ENCODE data around the gene OSBPL6.

The OSBPL6 gene

DNA sequence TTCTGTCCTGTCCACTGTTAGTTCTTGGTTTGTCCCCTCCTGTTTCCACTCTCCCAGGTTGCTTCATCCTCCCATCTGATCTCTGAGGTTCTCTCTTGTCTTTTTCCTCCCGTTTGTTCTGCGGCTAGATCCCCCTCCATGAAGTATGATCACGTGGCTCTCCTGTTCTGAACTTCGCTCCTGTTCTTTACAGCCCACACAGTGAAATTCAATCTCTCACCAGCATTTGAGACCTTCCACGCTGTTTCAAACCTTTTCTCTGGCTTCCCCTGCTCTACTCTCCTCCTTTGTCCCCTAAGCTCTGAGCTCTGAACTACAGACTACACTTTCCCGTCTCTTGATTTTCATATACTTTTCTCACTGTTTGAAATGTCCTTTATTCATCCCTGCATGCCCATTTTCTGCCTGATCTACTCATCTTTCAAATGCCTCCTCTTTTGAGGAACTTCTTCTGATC lies 83.5 kb downstream of the OSBPL6 start:
- DNase-seq = no peak

DNA sequence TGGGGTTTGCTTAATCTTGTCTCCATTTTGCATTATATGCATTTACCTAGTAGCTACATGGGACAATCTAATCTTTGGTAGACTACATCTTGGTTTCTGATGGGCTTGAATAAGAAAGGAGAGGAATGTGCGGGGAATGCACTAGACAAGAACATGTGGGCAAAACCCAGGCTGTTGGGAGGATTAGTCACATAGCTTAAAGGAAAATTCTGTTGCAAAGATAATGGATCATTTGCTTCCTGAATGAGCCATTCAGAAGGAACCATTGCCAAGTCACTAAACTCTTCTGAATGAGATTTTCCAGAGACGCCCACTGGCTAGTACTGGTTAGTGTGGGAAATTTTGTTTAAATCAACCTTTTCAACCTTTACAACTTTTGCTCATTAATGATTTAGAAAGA lies 84.8 kb downstream of the OSBPL6 start:
- DNase-seq = no peak

DNA sequence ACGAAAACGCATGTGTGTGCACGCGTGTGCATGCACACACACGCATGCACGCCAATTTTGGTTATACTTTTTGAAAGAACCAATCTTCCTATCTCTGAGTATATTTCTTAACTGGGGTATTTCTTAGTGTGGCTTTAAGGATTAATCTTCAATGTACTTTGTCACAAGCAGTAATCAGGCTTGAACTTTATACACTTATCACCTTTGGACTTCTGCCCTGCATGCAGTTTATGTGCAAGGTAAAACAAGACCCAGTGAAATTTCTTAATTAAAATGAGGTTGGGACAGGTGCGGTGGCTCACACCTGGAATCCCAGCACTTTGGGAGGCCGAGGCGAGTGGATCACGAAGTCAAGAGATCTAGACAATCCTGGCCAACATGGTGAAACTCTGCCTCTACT lies 85.3 kb downstream of the OSBPL6 start:
- no peak for DNase-seq

DNA sequence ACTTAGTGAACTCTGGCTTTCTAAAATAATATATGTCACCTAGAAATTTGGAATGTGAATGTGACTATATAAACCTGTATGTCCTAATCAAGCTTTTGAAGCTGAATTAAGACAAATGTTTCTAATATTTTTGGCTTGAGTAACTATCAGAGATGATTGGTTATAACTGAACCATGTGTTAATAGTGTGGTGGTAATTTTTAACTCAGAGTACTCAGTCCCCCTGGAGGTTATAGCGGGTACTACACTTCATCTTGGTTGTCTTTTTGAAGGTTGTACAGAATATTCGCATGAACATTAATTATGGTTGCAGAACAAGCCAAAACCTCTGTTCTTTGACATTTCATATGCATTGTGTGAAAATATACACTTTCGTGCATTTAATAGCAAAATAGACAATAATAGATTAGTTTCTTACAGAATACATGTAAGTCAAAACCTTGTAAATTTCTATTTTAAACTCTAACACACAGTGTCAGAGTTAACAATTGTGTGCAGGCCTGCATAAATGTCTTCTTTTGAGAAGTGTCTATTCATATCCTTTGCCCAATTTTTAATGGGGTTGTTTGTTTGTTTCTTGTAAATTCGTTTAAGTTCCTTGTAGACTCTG lies 86.0 kb downstream of the OSBPL6 start:
- DNase-seq = peak; percentile 9

DNA sequence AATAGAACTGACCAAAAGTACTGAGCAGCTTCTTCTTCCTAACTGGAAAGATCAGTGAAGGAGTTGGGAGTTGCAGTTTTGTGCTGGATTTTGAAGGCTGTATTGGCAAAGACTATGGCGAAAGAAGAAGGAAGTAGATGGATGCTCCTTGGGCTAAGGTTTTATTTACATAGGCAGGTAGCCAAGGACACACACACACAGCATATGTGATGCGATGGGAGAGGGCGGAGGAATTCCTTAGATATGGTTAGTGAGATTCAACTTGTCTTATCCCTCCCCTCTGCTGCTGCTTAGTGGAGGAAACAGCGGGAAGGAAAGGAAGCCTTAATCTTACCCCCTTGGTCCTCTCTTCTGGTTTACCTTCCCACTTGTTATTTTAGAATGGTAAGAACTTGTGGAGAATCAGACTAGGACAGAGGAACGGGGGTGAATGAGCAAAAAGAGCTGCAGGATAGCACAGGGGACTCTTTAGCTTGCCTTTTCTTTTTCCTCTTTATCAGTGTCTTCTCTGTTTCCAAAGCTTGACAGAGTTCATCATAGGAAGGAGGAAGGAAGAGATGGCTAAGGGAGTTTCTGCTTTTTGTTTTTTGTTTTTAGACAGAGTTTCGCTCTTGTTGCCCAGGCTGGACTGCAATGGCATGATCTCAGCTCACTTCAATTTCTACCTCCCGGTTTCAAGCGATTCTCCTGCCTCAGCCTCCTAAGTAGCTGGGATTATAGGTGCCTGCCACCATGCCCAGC lies 87.9 kb downstream of the OSBPL6 start:
- no peak for DNase-seq

GRCh38 chr2:178283341-178283918 lies 89.1 kb downstream of the OSBPL6 start:
- no peak for DNase-seq

DNA sequence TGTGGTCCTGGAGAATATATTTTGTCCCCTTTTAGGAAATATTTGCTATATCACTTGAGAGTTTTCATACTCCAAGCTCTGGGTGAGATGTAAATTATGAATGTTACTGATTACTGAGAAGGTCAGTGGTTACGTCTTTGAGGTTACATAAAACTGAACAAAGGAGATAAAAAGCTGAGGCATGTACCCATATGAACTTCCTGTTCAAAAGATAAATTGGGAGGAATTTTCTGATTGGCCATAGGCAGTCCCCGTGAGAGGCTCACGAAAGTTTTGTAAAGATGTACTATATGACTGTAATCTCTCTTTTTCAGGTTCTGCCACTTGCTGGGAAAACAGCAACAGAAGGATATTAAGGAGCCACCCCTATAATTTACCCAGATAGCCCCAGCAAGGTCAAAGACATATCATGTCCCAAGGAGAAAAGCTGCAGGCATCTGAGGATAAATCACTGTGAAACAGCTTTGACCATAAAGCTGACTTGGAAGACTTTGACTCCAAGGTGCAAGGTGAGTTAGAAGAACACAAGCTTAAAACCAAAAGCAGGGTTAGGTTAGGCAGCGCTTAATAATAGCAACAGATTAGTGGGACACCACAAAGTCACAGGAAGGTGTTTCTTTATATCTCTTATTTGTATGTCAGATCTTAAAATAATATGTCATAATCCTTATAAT lies 90.4 kb downstream of the OSBPL6 start:
- no peak for DNase-seq

DNA sequence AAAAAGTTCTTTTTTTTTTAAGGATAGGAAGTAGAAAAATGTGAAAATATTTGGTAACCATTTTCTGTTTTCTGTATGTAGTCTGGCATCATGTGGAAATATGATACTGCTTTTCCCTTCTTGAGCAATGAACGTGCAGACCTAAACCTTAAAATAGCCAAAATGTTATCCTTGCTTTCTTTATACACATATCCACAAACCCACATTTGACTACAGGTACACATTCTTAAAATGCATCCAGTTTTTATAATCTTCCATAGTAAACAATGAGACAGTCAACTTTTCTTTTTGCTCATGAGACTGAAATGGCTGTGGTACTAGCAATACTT lies 90.9 kb downstream of the OSBPL6 start:
- no peak for DNase-seq

DNA sequence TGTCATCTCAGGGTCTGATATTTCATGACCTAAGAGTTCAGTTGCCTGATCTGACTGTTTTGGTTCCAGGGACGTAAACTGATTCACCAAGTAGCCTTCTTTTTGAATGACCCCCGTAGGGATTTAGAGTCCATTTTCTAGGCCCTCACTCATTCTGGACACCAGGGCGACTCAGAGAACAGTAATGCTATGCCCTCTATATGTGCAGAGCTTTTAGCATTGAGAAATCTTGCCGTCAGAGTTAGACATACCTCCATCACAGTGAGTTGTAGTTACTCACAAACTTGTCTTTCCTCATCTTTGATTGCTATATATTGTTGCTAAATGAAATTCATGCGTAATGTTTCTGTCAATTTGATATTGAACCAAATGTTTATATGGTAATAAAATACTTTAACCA lies 92.3 kb downstream of the OSBPL6 start:
- DNase-seq = no peak

DNA sequence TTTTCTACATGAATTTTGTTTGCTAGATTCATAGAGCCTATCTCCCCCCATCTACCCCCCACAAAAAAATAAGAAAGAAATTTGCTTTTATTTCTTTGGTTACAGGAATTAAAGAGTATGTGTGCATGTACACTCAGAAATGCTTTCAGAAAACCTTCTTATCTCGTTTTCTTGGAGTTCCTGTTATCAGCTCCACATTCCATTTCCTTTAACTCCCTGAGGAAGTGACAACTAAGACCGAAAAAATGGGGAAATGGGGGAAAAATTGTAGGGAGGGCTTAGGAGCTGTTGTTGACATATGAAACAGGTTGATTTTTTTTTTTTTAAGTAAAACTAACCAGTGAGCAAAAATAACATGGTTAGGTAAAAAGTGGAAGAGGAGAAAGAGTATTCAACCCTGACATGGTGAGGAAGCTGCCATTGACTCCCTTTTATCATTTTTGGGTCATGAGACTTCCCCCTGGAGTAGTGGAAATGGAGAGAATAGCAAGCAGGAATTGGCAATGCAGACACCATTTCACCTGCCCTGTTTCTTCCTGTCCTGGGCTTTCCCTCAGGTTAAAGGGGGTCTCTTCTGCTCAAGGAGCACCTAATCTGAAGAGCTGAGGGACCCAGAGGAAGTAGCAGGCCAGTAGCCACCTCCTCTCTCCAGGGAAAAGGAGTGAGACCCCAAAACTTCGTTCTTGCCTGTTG lies 93.5 kb downstream of the OSBPL6 start:
- DNase-seq = no peak

DNA sequence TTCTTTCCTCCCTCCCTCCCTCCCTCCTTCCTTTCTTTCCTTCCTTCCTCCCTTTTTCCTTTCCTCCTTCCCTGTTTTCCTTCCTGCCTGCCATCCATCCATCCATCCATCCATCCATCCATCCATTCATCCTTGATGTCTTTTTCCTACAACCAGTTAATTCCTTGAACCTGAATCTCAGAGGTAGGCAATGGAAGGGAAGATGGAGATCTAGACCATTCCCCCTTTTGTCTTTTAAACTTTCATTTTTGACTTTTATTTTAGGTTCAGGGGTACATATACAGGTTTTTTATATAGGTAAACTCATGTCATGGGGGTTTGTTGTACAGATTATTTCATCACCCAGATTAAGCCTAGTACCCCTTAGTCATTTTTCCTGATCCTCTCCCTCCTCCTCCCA lies 97.4 kb downstream of the OSBPL6 start:
- DNase-seq = no peak

DNA sequence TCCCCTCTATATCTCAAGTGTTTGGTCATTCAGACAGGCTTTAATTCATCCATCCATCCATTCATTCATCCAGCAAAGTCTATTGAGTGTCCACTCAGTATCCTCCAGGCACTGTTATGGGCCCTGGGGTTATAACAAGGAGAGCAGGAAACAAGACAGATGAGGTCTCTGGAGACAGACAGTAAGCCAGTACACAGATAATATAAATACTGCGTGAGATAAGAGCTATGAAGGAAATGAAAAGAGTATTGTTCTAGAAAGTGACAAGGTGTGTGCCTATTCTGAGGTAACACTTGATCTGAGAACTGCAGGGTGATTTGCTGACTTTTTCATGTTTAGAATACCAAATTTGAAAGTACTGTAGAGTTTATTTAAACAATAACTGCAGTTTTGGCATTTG lies 98.3 kb downstream of the OSBPL6 start:
- DNase-seq = no peak

DNA sequence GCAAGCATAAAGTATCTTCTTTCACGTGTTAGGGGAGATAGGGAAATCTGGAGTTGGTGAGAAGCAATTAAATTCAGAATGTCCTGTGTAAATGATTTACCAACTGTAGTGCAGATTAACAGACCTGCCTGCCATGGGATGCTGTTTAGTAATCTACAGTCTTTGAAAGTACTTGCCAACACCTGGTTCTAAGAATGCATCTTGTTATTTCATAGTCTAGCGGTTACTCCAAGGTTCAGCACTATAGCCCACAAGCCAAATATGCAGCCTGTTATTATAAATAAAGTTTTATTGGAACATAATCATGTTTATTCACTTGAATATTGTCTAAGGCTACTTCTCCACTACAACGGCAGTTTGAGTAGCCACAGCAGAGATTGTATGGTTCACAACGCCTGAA lies 100.8 kb downstream of the OSBPL6 start:
- no peak for DNase-seq

GRCh38 chr2:178295906-178296305 lies 101.6 kb downstream of the OSBPL6 start:
- DNase-seq = no peak

DNA sequence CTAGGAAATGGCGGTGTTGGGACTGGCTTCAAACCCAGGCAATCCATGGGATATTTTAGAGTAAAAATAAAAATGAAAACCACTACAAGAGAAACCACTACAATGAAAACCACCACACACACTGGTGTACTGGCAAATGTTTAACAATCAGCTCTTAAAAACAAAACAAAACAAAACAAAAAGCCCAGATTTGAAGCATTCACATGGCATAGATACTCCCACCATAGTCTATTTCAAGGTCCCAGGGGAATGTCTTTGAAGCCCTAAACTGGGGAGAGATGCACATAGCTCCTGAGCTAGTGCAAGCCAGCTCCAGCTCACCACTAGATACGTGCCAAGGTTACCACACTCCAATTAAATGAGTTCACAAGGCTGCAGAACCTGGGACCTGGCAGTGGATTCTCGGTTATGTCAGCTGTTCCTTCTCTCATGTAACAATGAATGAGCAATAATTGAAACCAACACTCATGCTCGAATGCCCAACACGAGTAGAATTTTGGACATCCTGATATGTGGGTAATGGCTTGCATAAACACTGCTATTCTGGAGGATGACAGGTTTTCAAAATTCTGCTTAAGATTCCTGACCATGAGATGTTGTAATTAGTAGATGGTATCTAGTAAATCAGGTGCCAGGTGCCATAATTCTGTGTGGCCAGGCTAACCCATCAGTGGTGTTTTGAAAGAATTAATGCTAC lies 102.2 kb downstream of the OSBPL6 start:
- no peak for DNase-seq

GRCh38 chr2:178297091-178297411 lies 102.7 kb downstream of the OSBPL6 start:
- no peak for DNase-seq

GRCh38 chr2:178298785-178299212 lies 104.5 kb downstream of the OSBPL6 start:
- no peak for DNase-seq

GRCh38 chr2:178301649-178302238 lies 107.4 kb downstream of the OSBPL6 start:
- no peak for DNase-seq

DNA sequence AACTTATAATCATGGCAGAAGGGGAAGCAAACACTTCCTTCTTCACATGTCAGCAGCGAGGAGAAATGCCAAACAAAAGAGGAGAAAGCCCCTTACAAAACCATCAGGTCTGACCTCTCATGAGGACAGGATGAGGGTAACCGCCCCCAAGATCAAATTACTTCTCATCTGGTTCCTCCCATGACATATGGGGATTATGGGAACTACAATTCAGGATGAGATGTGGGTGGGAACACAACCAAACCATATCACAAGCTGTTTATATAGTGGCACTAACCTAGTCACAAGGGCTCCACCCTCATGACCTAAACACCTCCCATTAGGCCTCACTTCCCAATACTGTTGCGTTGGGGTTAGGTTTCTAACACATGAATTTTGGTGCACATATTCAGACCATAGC lies 110.0 kb downstream of the OSBPL6 start:
- DNase-seq = no peak

GRCh38 chr2:178306352-178307073 lies 112.2 kb downstream of the OSBPL6 start:
- DNase-seq = peak; percentile 3

GRCh38 chr2:178307650-178308049 lies 113.3 kb downstream of the OSBPL6 start:
- DNase-seq = no peak

- DNase-seq = no peak
These were observed 115.2 kb downstream of the OSBPL6 start for GRCh38 chr2:178309541-178309940.

Measured in activated CD4-positive, alpha-beta T cell treated with anti-CD3 and anti-CD28 coated beads, Interleukin-2, amount 50 U/mL, for 1 hour (primary cell).